GM21737 (cell line): ENCODE data around the gene PGM2L1.
"Not testable (repeated sequence)": the region's sequence is repeated elsewhere in the genome, so short reads cannot be mapped to it uniquely, and the experiment has no call there.

ENCODE experiments used
- ATAC-seq: cut with Tn5 transposase; IDR thresholded peaks from one replicate; pipeline ENCODE4 v1.9.1; 2021; ENCODE audit warnings: mild to moderate bottlenecking, moderate library complexity; ENCODE audit not compliant: unreplicated experiment

The PGM2L1 gene

GRCh38 chr11:74403607-74404321 lies 5.5 kb upstream of the PGM2L1 start:
- no peak for ATAC-seq

- ATAC-seq, result no peak
These were observed 2.4 kb upstream of the PGM2L1 start for GRCh38 chr11:74400606-74401005.

- peak; percentile 7 for ATAC-seq
These were observed 561 bp downstream of the PGM2L1 start for GRCh38 chr11:74397501-74398243.

GRCh38 chr11:74392256-74392655 lies 6.0 kb downstream of the PGM2L1 start:
- no peak for ATAC-seq

- ATAC-seq, result no peak
These were observed 7.0 kb downstream of the PGM2L1 start for GRCh38 chr11:74391193-74391592.

- ATAC-seq, result no peak
These were observed 7.5 kb downstream of the PGM2L1 start for GRCh38 chr11:74390697-74391096.

GRCh38 chr11:74388678-74389327 lies 9.4 kb downstream of the PGM2L1 start:
- no peak for ATAC-seq

GRCh38 chr11:74384641-74385040 lies 13.6 kb downstream of the PGM2L1 start:
- no peak for ATAC-seq

GRCh38 chr11:74380746-74381439 lies 17.3 kb downstream of the PGM2L1 start:
- no peak for ATAC-seq

- ATAC-seq, result no peak
These were observed 20.5 kb downstream of the PGM2L1 start for GRCh38 chr11:74377689-74378088.

- ATAC-seq, result no peak
These were observed 24.9 kb downstream of the PGM2L1 start for GRCh38 chr11:74373382-74373781.

GRCh38 chr11:74371269-74372052 lies 26.8 kb downstream of the PGM2L1 start:
- ATAC-seq, result no peak

- no peak for ATAC-seq
These were observed 28.1 kb downstream of the PGM2L1 start for GRCh38 chr11:74370123-74370522.

GRCh38 chr11:74367881-74368280 lies 30.4 kb downstream of the PGM2L1 start:
- no peak for ATAC-seq

- no peak for ATAC-seq
These were observed 31.7 kb downstream of the PGM2L1 start for GRCh38 chr11:74366576-74366975.

GRCh38 chr11:74365805-74366204 lies 32.4 kb downstream of the PGM2L1 start:
- not testable (repeated sequence) for ATAC-seq

- no peak for ATAC-seq
These were observed 40.8 kb downstream of the PGM2L1 start for GRCh38 chr11:74357449-74357848.

GRCh38 chr11:74355626-74356025 lies 42.6 kb downstream of the PGM2L1 start:
- no peak for ATAC-seq

- ATAC-seq, result no peak
These were observed 44.2 kb downstream of the PGM2L1 start for GRCh38 chr11:74354036-74354435.

- ATAC-seq, result no peak
These were observed 50.9 kb downstream of the PGM2L1 start for GRCh38 chr11:74347381-74347780.

- ATAC-seq, result no peak
These were observed 52.8 kb downstream of the PGM2L1 start for GRCh38 chr11:74345420-74345819.
